ENCODE data around the gene RNU5B-1.

Gene RNU5B-1

GRCh38 chr15:65275104-65275727 lies 29.3 kb upstream of the RNU5B-1 start:
- H3K79me1 ChIP-seq (replicated peaks; ENCODE audit: low read length, poor library complexity, severe bottlenecking) = peaks cover 27% of the 10 kb centered on the region
- H3K18ac ChIP-seq (ENCODE audit: low read depth in 1 of 2, low read length in 2 of 2) = no peak overlapping the region
- no peak overlapping the region for H3K4me3 ChIP-seq (ENCODE audit: insufficient read depth in 1 of 2, low read depth in 1 of 2, low read length in 2 of 2)
- no peak overlapping the region for H3K27ac ChIP-seq (ENCODE audit: low read length, poor library complexity, severe bottlenecking)
- H3K9ac ChIP-seq (ENCODE audit: low read length) = no peak overlapping the region
- no peak overlapping the region for H2AFZ ChIP-seq (ENCODE audit: low read depth, low read length)
- no peak overlapping the region for H2BK120ac ChIP-seq (ENCODE audit: low read depth, low read length)
- no peaks in the 10 kb centered on the region for H3K27me3 ChIP-seq (ENCODE audit: control insufficient read depth in 1 of 2, insufficient read depth in 1 of 2, low read length in 2 of 2)
- no peak overlapping the region for H3K23ac ChIP-seq (ENCODE audit: low read length in 2 of 2)
- peaks cover 0 to 3% of the 10 kb centered on the region in 2 experiments for H3K36me3 ChIP-seq (ENCODE audit: control insufficient read depth in 1 of 2, insufficient read depth in 2 of 2, low read depth in 1 of 2, low read length in 2 of 2)
- no peak overlapping the region for H4K91ac ChIP-seq (ENCODE audit: low read length)
- 99% methylated on average over 3 of the region's 4 CpGs for WGBS
- no peak overlapping the region for H2AK5ac ChIP-seq (ENCODE audit: low read length, severe bottlenecking)
- H3K4ac ChIP-seq (ENCODE audit: low read depth in 1 of 2, low read length in 2 of 2) = no peak overlapping the region
- no peak overlapping the region for H3K4me2 ChIP-seq (ENCODE audit: low read length, poor library complexity, severe bottlenecking)
- H2BK12ac ChIP-seq (ENCODE audit: low read length in 2 of 2) = no peak overlapping the region
- H2BK15ac ChIP-seq (ENCODE audit: low read depth, poor library complexity, severe bottlenecking) = no peak overlapping the region
- H3K9me3 ChIP-seq (ENCODE audit: control insufficient read depth, low read length) = no peaks in the 10 kb centered on the region
- no peak for DNase-seq
- H3K4me1 ChIP-seq (ENCODE audit: control insufficient read depth, insufficient read depth, low read depth, low read length) = peaks cover 6% of the 10 kb centered on the region
- H3K14ac ChIP-seq (ENCODE audit: low read length in 2 of 2) = no peak overlapping the region
- no peak overlapping the region for H2BK5ac ChIP-seq (ENCODE audit: low read depth, low read length, poor library complexity, severe bottlenecking)
- H4K8ac ChIP-seq (ENCODE audit: low read length) = no peak overlapping the region

GRCh38 chr15:65275728-65276126 lies 28.8 kb upstream of the RNU5B-1 start:
- H4K91ac ChIP-seq (ENCODE audit: low read length) = no peak overlapping the region
- peak; percentile 45 for DNase-seq

GRCh38 chr15:65277015-65277414 lies 27.5 kb upstream of the RNU5B-1 start:
- peaks cover 3% of the 10 kb centered on the region for H3K4me1 ChIP-seq (ENCODE audit: control insufficient read depth, insufficient read depth, low read depth, low read length)
- no peak overlapping the region for H3K14ac ChIP-seq (ENCODE audit: low read length in 2 of 2)
- H2BK120ac ChIP-seq (ENCODE audit: low read depth, low read length) = no peak overlapping the region
- no peak overlapping the region for H3K9ac ChIP-seq (ENCODE audit: low read length)
- H2AFZ ChIP-seq (ENCODE audit: low read depth, low read length) = no peak overlapping the region
- H4K8ac ChIP-seq (ENCODE audit: low read length) = no peak overlapping the region
- H4K91ac ChIP-seq (ENCODE audit: low read length) = no peak overlapping the region
- no peak overlapping the region for H3K4ac ChIP-seq (ENCODE audit: low read depth in 1 of 2, low read length in 2 of 2)
- DNase-seq = no peak
- peaks cover 0 to 4% of the 10 kb centered on the region in 2 experiments for H3K36me3 ChIP-seq (ENCODE audit: control insufficient read depth in 1 of 2, insufficient read depth in 2 of 2, low read depth in 1 of 2, low read length in 2 of 2)
- H2BK15ac ChIP-seq (ENCODE audit: low read depth, poor library complexity, severe bottlenecking) = no peak overlapping the region
- H3K27ac ChIP-seq (ENCODE audit: low read length, poor library complexity, severe bottlenecking) = no peak overlapping the region
- H3K79me1 ChIP-seq (replicated peaks; ENCODE audit: low read length, poor library complexity, severe bottlenecking) = peaks cover 35% of the 10 kb centered on the region
- no peaks in the 10 kb centered on the region for H3K9me3 ChIP-seq (ENCODE audit: control insufficient read depth, low read length)
- no peak overlapping the region for H3K23ac ChIP-seq (ENCODE audit: low read length in 2 of 2)
- WGBS = 84% methylated on average over 1 of the region's 1 CpG
- no peak overlapping the region for H3K4me3 ChIP-seq (ENCODE audit: insufficient read depth in 1 of 2, low read depth in 1 of 2, low read length in 2 of 2)
- no peak overlapping the region for H3K18ac ChIP-seq (ENCODE audit: low read depth in 1 of 2, low read length in 2 of 2)
- no peak overlapping the region for H2BK12ac ChIP-seq (ENCODE audit: low read length in 2 of 2)
- no peak overlapping the region for H2AK5ac ChIP-seq (ENCODE audit: low read length, severe bottlenecking)
- H2BK5ac ChIP-seq (ENCODE audit: low read depth, low read length, poor library complexity, severe bottlenecking) = no peak overlapping the region
- H3K4me2 ChIP-seq (ENCODE audit: low read length, poor library complexity, severe bottlenecking) = no peak overlapping the region
- H3K27me3 ChIP-seq (ENCODE audit: control insufficient read depth in 1 of 2, insufficient read depth in 1 of 2, low read length in 2 of 2) = no peaks in the 10 kb centered on the region

More at GRCh38 chr15:65275728-65276126, 28.8 kb upstream of the RNU5B-1 start:
- Histone ChIP-seq H2AK5ac (ENCODE audit: low read length, severe bottlenecking) (no peak overlapping the region), H2BK15ac (ENCODE audit: low read depth, poor library complexity, severe bottlenecking) (no peak overlapping the region), H3K4me3 (ENCODE audit: insufficient read depth in 1 of 2, low read depth in 1 of 2, low read length in 2 of 2) (no peak overlapping the region), H3K27ac (ENCODE audit: low read length, poor library complexity, severe bottlenecking) (no peak overlapping the region), H2BK12ac (ENCODE audit: low read length in 2 of 2) (no peak overlapping the region), H2BK5ac (ENCODE audit: low read depth, low read length, poor library complexity, severe bottlenecking) (no peak overlapping the region), H3K36me3 (ENCODE audit: control insufficient read depth in 1 of 2, insufficient read depth in 2 of 2, low read depth in 1 of 2, low read length in 2 of 2) (peaks cover 0 to 1% of the 10 kb centered on the region in 2 experiments), H3K9me3 (ENCODE audit: control insufficient read depth, low read length) (no peaks in the 10 kb centered on the region), H3K9ac (ENCODE audit: low read length) (peak overlapping the region; percentile 20), H3K4me2 (ENCODE audit: low read length, poor library complexity, severe bottlenecking) (no peak overlapping the region), H4K8ac (ENCODE audit: low read length) (no peak overlapping the region), H3K27me3 (ENCODE audit: control insufficient read depth in 1 of 2, insufficient read depth in 1 of 2, low read length in 2 of 2) (no peaks in the 10 kb centered on the region), H3K4ac (ENCODE audit: low read depth in 1 of 2, low read length in 2 of 2) (no peak overlapping the region), H3K18ac (ENCODE audit: low read depth in 1 of 2, low read length in 2 of 2) (no peak overlapping the region), H3K23ac (ENCODE audit: low read length in 2 of 2) (no peak overlapping the region), H3K14ac (ENCODE audit: low read length in 2 of 2) (no peak overlapping the region), H3K4me1 (ENCODE audit: control insufficient read depth, insufficient read depth, low read depth, low read length) (peaks cover 4% of the 10 kb centered on the region), H3K79me1 (replicated peaks; ENCODE audit: low read length, poor library complexity, severe bottlenecking) (peaks cover 30% of the 10 kb centered on the region), H2BK120ac (ENCODE audit: low read depth, low read length) (no peak overlapping the region), H2AFZ (ENCODE audit: low read depth, low read length) (no peak overlapping the region)
- 52% methylated on average over 2 of the region's 2 CpGs for WGBS

- no peak for DNase-seq
- no peak overlapping the region for H4K91ac ChIP-seq (ENCODE audit: low read length)
- H3K79me1 ChIP-seq (replicated peaks; ENCODE audit: low read length, poor library complexity, severe bottlenecking) = peaks cover 39% of the 10 kb centered on the region
- H3K9ac ChIP-seq (ENCODE audit: low read length) = no peak overlapping the region
- H2AFZ ChIP-seq (ENCODE audit: low read depth, low read length) = no peak overlapping the region
- no peak overlapping the region for H3K14ac ChIP-seq (ENCODE audit: low read length in 2 of 2)
- no peaks in the 10 kb centered on the region for H3K9me3 ChIP-seq (ENCODE audit: control insufficient read depth, low read length)
- H3K18ac ChIP-seq (ENCODE audit: low read depth in 1 of 2, low read length in 2 of 2) = no peak overlapping the region
- H3K4me3 ChIP-seq (ENCODE audit: insufficient read depth in 1 of 2, low read depth in 1 of 2, low read length in 2 of 2) = no peak overlapping the region
- no peak overlapping the region for H2BK12ac ChIP-seq (ENCODE audit: low read length in 2 of 2)
- no peak overlapping the region for H4K8ac ChIP-seq (ENCODE audit: low read length)
- 100% methylated on average over 1 of the region's 1 CpG for WGBS
- H2BK5ac ChIP-seq (ENCODE audit: low read depth, low read length, poor library complexity, severe bottlenecking) = no peak overlapping the region
- no peak overlapping the region for H2BK15ac ChIP-seq (ENCODE audit: low read depth, poor library complexity, severe bottlenecking)
- no peak overlapping the region for H2AK5ac ChIP-seq (ENCODE audit: low read length, severe bottlenecking)
- no peak overlapping the region for H2BK120ac ChIP-seq (ENCODE audit: low read depth, low read length)
- no peak overlapping the region for H3K23ac ChIP-seq (ENCODE audit: low read length in 2 of 2)
- H3K36me3 ChIP-seq (ENCODE audit: control insufficient read depth in 1 of 2, insufficient read depth in 2 of 2, low read depth in 1 of 2, low read length in 2 of 2) = peaks cover 0 to 4% of the 10 kb centered on the region in 2 experiments
- no peak overlapping the region for H3K4me2 ChIP-seq (ENCODE audit: low read length, poor library complexity, severe bottlenecking)
- peaks cover 3% of the 10 kb centered on the region for H3K4me1 ChIP-seq (ENCODE audit: control insufficient read depth, insufficient read depth, low read depth, low read length)
- H3K27me3 ChIP-seq (ENCODE audit: control insufficient read depth in 1 of 2, insufficient read depth in 1 of 2, low read length in 2 of 2) = no peaks in the 10 kb centered on the region
- no peak overlapping the region for H3K4ac ChIP-seq (ENCODE audit: low read depth in 1 of 2, low read length in 2 of 2)
- no peak overlapping the region for H3K27ac ChIP-seq (ENCODE audit: low read length, poor library complexity, severe bottlenecking)
Measured at GRCh38 chr15:65278480-65278879, 26.0 kb upstream of the RNU5B-1 start.

Data from mesenchymal stem cell (in vitro differentiated cells and primary cell).